HCT116 (cell line): ENCODE results near the gene MTRR. TPM values are rescaled to one million over a fixed set of nuclear protein-coding genes. Genes with fewer than 3 reads are reported as not detected.

Experiments
- ATAC-seq: fragments of 200-7000 bp; cut with Tn5 transposase; 2 replicates; pipeline ENCODE4 v1.9.1; 2020; ENCODE audit warnings: mild to moderate bottlenecking, moderate library complexity
- BruUV-seq: library from RNA; stranded (reverse); fragments of 400-500 nt; replicated peaks from 2 replicates; lab custom pipeline; 2021; lab: Mats Ljungman, UMichigan
- CTCF ChIA-PET: fragments of 300-600 bp; sonication (Branson Sonifier 250); formaldehyde crosslinking; loops from one replicate; lab custom pipeline; 2021; ENCODE audit warnings: antibody characterized with exemption; lab: Charles Lee
- POLR2A ChIA-PET: fragments of 300-600, 350-600 bp; sonication (Branson Sonifier 250); formaldehyde crosslinking; loops from one replicate; lab custom pipeline; 2021; ENCODE audit warnings: antibody characterized with exemption; lab: Charles Lee
- RAD21 ChIA-PET, 2 experiments: fragments of 300-600 bp; sonication (Branson Sonifier 250); formaldehyde crosslinking; loops; one replicate each; lab custom pipeline; 2023; ENCODE audit warnings: low total read pairs in 2 of 2; ENCODE audit not compliant: uncharacterized antibody in 2 of 2, unreplicated experiment in 2 of 2, low non-redundant PET in 1 of 2; lab: Charles Lee
- DNase-seq: peaks from one replicate; pipeline ENCODE4 v3.0.0-alpha.2; 2010; ENCODE audit warnings: low read depth, low spot score
- H2AFZ ChIP-seq: fragments of 200-600 bp; shearing (Covaris generic), sonication (generic); 2 replicates; pipeline ENCODE4 v1.6.1; 2017; ENCODE audit warnings: low read depth, mixed run types, mixed read lengths, antibody characterized with exemption, low read length; ENCODE audit not compliant: poor library complexity, severe bottlenecking
- H3K27ac ChIP-seq: 2 replicates; pipeline ENCODE4 v1.5.1; 2012; ENCODE audit warnings: low read depth, low read length
- H3K27me3 ChIP-seq: fragments of 200-600 bp; sonication (generic); 2 replicates; pipeline ENCODE4 v1.6.1; 2016; ENCODE audit warnings: mixed run types, low read length, mixed read lengths; ENCODE audit not compliant: insufficient read depth
- H3K36me3 ChIP-seq, 2 experiments: fragments of 200-500 bp in 1 of 2; fragments of 200-600 bp in 1 of 2; sonication (Bioruptor generic) in 1 of 2; sonication (generic) in 1 of 2; 2 replicates each; pipeline versions ENCODE4 v1.5.1 to v1.6.1; 2014 to 2016; ENCODE audit warnings: low read length in 2 of 2, inconsistent platforms in 1 of 2, mixed read lengths in 1 of 2, mixed run types in 1 of 2; ENCODE audit not compliant: insufficient read depth in 2 of 2, control insufficient read depth in 1 of 2
- H3K4me1 ChIP-seq, 2 experiments: fragments of 200-600 bp in 1 of 2; sonication (generic) in 1 of 2; 2 replicates each; pipeline versions ENCODE4 v1.5.1 to v1.6.1; 2012 to 2017; ENCODE audit warnings: low read length in 2 of 2, inconsistent platforms in 1 of 2, mild to moderate bottlenecking in 1 of 2, mixed read lengths in 1 of 2, mixed run types in 1 of 2, moderate library complexity in 1 of 2; ENCODE audit not compliant: insufficient read depth in 2 of 2, control insufficient read depth in 1 of 2
- H3K4me2 ChIP-seq: fragments of 200-600 bp; sonication (generic); 2 replicates; pipeline ENCODE4 v1.6.1; 2017; ENCODE audit warnings: mixed run types, low read length, mixed read lengths
- H3K4me3 ChIP-seq, 2 experiments: fragments of 200-600 bp in 1 of 2; sonication (generic) in 1 of 2; replicated peaks in 1 of 2; 2 replicates each; pipeline ENCODE4 v1.5.1; 2011 to 2016; ENCODE audit warnings: low read length in 2 of 2, control low read depth in 1 of 2, low read depth in 1 of 2, mild to moderate bottlenecking in 1 of 2, mixed read lengths in 1 of 2, mixed run types in 1 of 2
- H3K79me2 ChIP-seq: fragments of 200-600 bp; sonication (generic); 2 replicates; pipeline ENCODE4 v1.6.1; 2017; ENCODE audit warnings: mild to moderate bottlenecking, mixed run types, low read length, moderate library complexity, mixed read lengths; ENCODE audit not compliant: insufficient read depth
- H3K9ac ChIP-seq: fragments of 200-600 bp; sonication (generic); 2 replicates; pipeline ENCODE4 v1.6.1; 2016; ENCODE audit warnings: low read length, mixed read lengths
- H3K9me2 ChIP-seq: fragments of 200-600 bp; sonication (generic), shearing (Covaris generic); 2 replicates; pipeline ENCODE4 v1.6.1; 2017; ENCODE audit warnings: mixed run types, mild to moderate bottlenecking, moderate library complexity; ENCODE audit not compliant: insufficient read depth
- H3K9me3 ChIP-seq, 2 experiments: fragments of 200-500 bp in 1 of 2; fragments of 200-600 bp in 1 of 2; sonication (Bioruptor generic) in 1 of 2; sonication (generic) in 1 of 2; 2 replicates each; pipeline ENCODE4 v1.6.1; 2014 to 2017; ENCODE audit warnings: low read length in 2 of 2, mixed read lengths in 2 of 2, inconsistent platforms in 1 of 2, low read depth in 1 of 2, mild to moderate bottlenecking in 1 of 2, mixed run types in 1 of 2, moderate library complexity in 1 of 2; ENCODE audit not compliant: control insufficient read depth in 1 of 2, insufficient read depth in 1 of 2
- H4K20me1 ChIP-seq: fragments of 200-600 bp; sonication (generic), shearing (Covaris generic); 2 replicates; pipeline ENCODE4 v1.6.1; 2017; ENCODE audit warnings: mixed run types, mild to moderate bottlenecking, moderate library complexity; ENCODE audit not compliant: insufficient read depth
- ATF3 ChIP-seq: IDR thresholded peaks from 2 replicates; pipeline ENCODE4 v1.6.1; 2012
- ELF1 ChIP-seq: IDR thresholded peaks from 2 replicates; pipeline ENCODE4 v1.6.1; 2012; ENCODE audit warnings: low read depth, borderline replicate concordance
- EZH2 ChIP-seq: fragments of 200-600 bp; sonication (generic); IDR thresholded peaks from 2 replicates; pipeline ENCODE4 v1.6.1; 2017; ENCODE audit warnings: antibody characterized with exemption, mixed run types
- RAD21 ChIP-seq: IDR thresholded peaks from 2 replicates; pipeline ENCODE4 v1.6.1; 2012; ENCODE audit warnings: low read depth, mild to moderate bottlenecking
- TCF7L2 ChIP-seq: IDR thresholded peaks from 2 replicates; pipeline ENCODE4 v1.7.0; 2011; ENCODE audit warnings: borderline replicate concordance, inconsistent platforms; ENCODE audit not compliant: insufficient read depth, insufficient read length; ENCODE audit errors: extremely low read depth
- YY1 ChIP-seq: IDR thresholded peaks from 2 replicates; pipeline ENCODE4 v1.6.1; 2011; ENCODE audit warnings: low read length, low read depth, moderate library complexity, mild to moderate bottlenecking; ENCODE audit not compliant: insufficient replicate concordance; ENCODE audit errors: extremely low read depth
- ZFX ChIP-seq: fragments of 450-650 bp; IDR thresholded peaks from 2 replicates; pipeline ENCODE4 v1.6.1; 2017
- ZNF274 ChIP-seq: fragments of 200-500 bp; sonication (Bioruptor generic); IDR thresholded peaks from 2 replicates; pipeline ENCODE4 v1.6.1; 2014; ENCODE audit warnings: mild to moderate bottlenecking, low read depth, low read length, inconsistent platforms
- intact Hi-C: fragments of 100-400 bp; cut with micrococcal nuclease; formaldehyde crosslinking; loops from 2 replicates; pipeline ENCODE4 v1.10.0; 2022
- total RNA-seq: library from RNA; stranded (reverse); gene quantifications from one replicate; pipeline ENCODE4 v1.2.1, GENCODE V29; 2021; ENCODE audit not compliant: unreplicated experiment
- TF ChIP-seq, protein P1 (sequence below), 3 experiments: fragments of 200-600 bp in 1 of 3; sonication (generic) in 1 of 3; IDR thresholded peaks in 2 of 3; conservative IDR thresholded peaks in 1 of 3; 2 replicates each; pipeline ENCODE4 v1.5.1; 2012 to 2017; ENCODE audit warnings: low read depth in 2 of 3, low read length in 2 of 3, antibody characterized with exemption in 1 of 3, borderline replicate concordance in 1 of 3, control low read depth in 1 of 3, mild to moderate bottlenecking in 1 of 3, mixed read lengths in 1 of 3, mixed run types in 1 of 3, moderate library complexity in 1 of 3; ENCODE audit not compliant: insufficient read depth in 1 of 3

The MTRR gene
- total RNA-seq, 1 experiment from 2014 or later = 32.5 TPM

DNA sequence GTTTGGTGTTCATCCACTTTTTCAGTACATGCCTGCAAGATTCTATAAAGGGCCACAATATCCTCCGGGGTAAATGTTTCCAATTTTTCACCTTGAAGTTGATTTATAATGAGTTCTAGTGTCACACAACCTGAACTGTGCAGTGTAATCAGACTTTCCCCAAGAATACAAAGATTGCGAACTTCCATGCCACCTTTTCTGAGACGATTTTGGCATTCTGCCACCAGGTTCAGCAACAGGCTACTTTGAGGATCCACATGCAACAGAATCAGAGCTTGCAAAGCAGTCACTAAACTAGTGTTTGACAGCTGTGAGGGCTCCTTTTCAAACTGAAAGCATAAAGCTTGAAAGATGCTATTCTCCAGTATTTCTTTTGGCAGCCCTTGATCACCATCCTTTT is 1.7 kb upstream of the MTRR start:
- no peaks in the 10 kb centered on the region for H3K27me3 ChIP-seq
- ChIA-PET CTCF (no interaction called here), POLR2A (no interaction called here), RAD21 (no interaction called here)
- peaks cover 4% of the 10 kb centered on the region; the same call in 1 of the 2 replicates for H4K20me1 ChIP-seq
- peaks cover 7 to 18% of the 10 kb centered on the region in 2 experiments; a peak in 3 of 4 replicates for H3K4me1 ChIP-seq
- no peak overlapping the region for H3K9ac ChIP-seq
- H3K27ac ChIP-seq = no peak overlapping the region
- no peak overlapping the region for H2AFZ ChIP-seq
- H3K36me3 ChIP-seq = peaks cover 5% of the 10 kb centered on the region in 2 experiments; a peak in 1 of 4 replicates
- no TSS peak for BruUV-seq
- no peaks in the 10 kb centered on the region for H3K9me2 ChIP-seq
- intact Hi-C loops = no loop called here
- DNase-seq = no peak
- peak overlapping the region; percentile 93 for H3K4me2 ChIP-seq
- no peaks in the 10 kb centered on the region for H3K9me3 ChIP-seq
- peak overlapping the region in 1 of 2 experiments; percentile 89; a peak in 1 of 4 replicates for H3K4me3 ChIP-seq
- TF ChIP-seq TCF7L2 = no peak
- TF ChIP-seq EZH2 = no peak
- no peak for TF ChIP-seq RAD21
- no peak for ATAC-seq
- peaks cover 54% of the 10 kb centered on the region for H3K79me2 ChIP-seq

DNA sequence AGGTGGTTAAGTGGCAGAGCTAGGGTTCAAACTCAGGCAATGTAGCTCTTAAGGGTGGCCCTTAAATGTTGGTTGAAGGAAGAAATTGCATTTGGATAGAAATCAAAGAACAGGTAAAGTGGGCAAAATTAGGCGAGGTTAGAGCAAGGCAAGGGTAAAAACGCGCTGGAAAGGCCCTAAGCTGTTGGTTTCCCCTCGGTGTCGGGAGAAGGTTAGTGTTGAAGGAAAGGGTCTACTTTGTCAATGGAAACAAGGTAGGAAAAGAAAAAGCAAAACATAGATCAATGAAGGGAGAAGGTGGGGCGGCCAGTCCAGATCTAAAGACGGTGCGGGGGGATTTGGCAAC is 548 bp upstream of the MTRR start:
- Histone ChIP-seq H2AFZ (peak overlapping the region; percentile 18), H3K27me3 (no peaks in the 10 kb centered on the region), H3K4me2 (peak overlapping the region; percentile 93), H4K20me1 (peaks cover 14% of the 10 kb centered on the region; the same call in 1 of the 2 replicates), H3K27ac (peak overlapping the region; percentile 61), H3K36me3 (peaks cover 3 to 14% of the 10 kb centered on the region in 2 experiments; a peak in 1 of 4 replicates), H3K4me1 (peaks cover 7 to 18% of the 10 kb centered on the region in 2 experiments; a peak in 3 of 4 replicates), H3K9me3 (no peaks in the 10 kb centered on the region), H3K79me2 (peaks cover 66% of the 10 kb centered on the region), H3K9me2 (no peaks in the 10 kb centered on the region), H3K9ac (peak overlapping the region; percentile 87), H3K4me3 (peak overlapping the region; percentile 89 to 91)
- DNase-seq = no peak
- ChIA-PET CTCF (interaction anchor here (1.0 kb wide), 3 partner anchors 9 to 19 kb away, joined by 3 to 4 read pairs (median 3); no protein-coding TSS in a partner anchor), RAD21 (no interaction called here), POLR2A (interaction anchor here (1.7 kb wide), 1 partner anchor 8 kb away, joined by 6 read pairs; no protein-coding TSS in a partner anchor)
- BruUV-seq = no TSS peak
- ATAC-seq = no peak
- TF ChIP-seq RAD21 (no peak), ATF3 (no peak), ZNF274 (no peak), YY1 (no peak), ZFX (no peak), ELF1 (no peak)
- TF ChIP-seq, protein P1, sequence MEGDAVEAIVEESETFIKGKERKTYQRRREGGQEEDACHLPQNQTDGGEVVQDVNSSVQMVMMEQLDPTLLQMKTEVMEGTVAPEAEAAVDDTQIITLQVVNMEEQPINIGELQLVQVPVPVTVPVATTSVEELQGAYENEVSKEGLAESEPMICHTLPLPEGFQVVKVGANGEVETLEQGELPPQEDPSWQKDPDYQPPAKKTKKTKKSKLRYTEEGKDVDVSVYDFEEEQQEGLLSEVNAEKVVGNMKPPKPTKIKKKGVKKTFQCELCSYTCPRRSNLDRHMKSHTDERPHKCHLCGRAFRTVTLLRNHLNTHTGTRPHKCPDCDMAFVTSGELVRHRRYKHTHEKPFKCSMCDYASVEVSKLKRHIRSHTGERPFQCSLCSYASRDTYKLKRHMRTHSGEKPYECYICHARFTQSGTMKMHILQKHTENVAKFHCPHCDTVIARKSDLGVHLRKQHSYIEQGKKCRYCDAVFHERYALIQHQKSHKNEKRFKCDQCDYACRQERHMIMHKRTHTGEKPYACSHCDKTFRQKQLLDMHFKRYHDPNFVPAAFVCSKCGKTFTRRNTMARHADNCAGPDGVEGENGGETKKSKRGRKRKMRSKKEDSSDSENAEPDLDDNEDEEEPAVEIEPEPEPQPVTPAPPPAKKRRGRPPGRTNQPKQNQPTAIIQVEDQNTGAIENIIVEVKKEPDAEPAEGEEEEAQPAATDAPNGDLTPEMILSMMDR (IDR thresholded peaks at IDR 0.05 in 2 of 3, conservative IDR thresholded peaks at IDR 0.05 in 1 of 3; ENCODE audit: borderline replicate concordance in 1 of 3, insufficient read depth in 1 of 3, low read depth in 2 of 3, low read length in 2 of 3) = no peak
- intact Hi-C loops = no loop called here
